Common myeloid progenitor, CD34-positive (primary cell): ENCODE measurements around the gene ADCYAP1R1. TPM values are rescaled to one million over a fixed set of nuclear protein-coding genes. Genes with fewer than 3 reads are reported as not detected.
A peak's percentile ranks its signal among the peaks of the same experiment; 100 is the strongest.

Experiments
- CTCF ChIA-PET: fragments of 350-600 bp; sonication (Branson Sonifier 250); formaldehyde crosslinking; loops from one replicate; lab custom pipeline; 2021; ENCODE audit warnings: antibody characterized with exemption; lab: Charles Lee
- POLR2A ChIA-PET: fragments of 350-600 bp; sonication (Branson Sonifier 250); formaldehyde crosslinking; loops from one replicate; lab custom pipeline; 2021; ENCODE audit warnings: antibody characterized with exemption; lab: Charles Lee
- DNase-seq, 3 donors: peaks; one replicate each; pipeline versions ENCODE4 v3.0.0 to v3.0.0-alpha.2; 2013
- H3K27ac ChIP-seq, 2 experiments: 1 replicate in 1 of 2; 2 replicates in 1 of 2; pipeline ENCODE4 v1.7.0; 2013; ENCODE audit warnings: inconsistent platforms in 2 of 2, low read length in 2 of 2, mild to moderate bottlenecking in 2 of 2, low read depth in 1 of 2, moderate library complexity in 1 of 2; ENCODE audit not compliant: severe bottlenecking in 2 of 2, insufficient read depth in 1 of 2, poor library complexity in 1 of 2
- H3K27me3 ChIP-seq, 5 experiments: replicated peaks in 2 of 5; 1 replicate in 3 of 5; 2 replicates in 2 of 5; pipeline versions ENCODE4 v1.6.1 to v1.7.0; 2013; ENCODE audit warnings: low read length in 4 of 5, mild to moderate bottlenecking in 2 of 5, moderate library complexity in 2 of 5, inconsistent platforms in 1 of 5; ENCODE audit not compliant: insufficient read depth in 5 of 5, control insufficient read depth in 4 of 5
- H3K36me3 ChIP-seq, 4 experiments: 1 replicate in 2 of 4; 2 replicates in 2 of 4; pipeline versions ENCODE4 v1.6.1 to v1.7.0; 2013; ENCODE audit warnings: low read length in 3 of 4, control low read depth in 1 of 4, mild to moderate bottlenecking in 1 of 4; ENCODE audit not compliant: control insufficient read depth in 4 of 4, insufficient read depth in 4 of 4
- H3K4me1 ChIP-seq, 4 experiments: 1 replicate in 3 of 4; 2 replicates in 1 of 4; pipeline versions ENCODE4 v1.6.1 to v1.7.1; 2013; ENCODE audit warnings: low read length in 3 of 4, mild to moderate bottlenecking in 3 of 4, control low read depth in 1 of 4, inconsistent platforms in 1 of 4, moderate library complexity in 1 of 4; ENCODE audit not compliant: control insufficient read depth in 4 of 4, insufficient read depth in 4 of 4; ENCODE audit errors: control extremely low read depth in 1 of 4
- H3K4me3 ChIP-seq, 7 experiments: 1 replicate in 4 of 7; 2 replicates in 3 of 7; pipeline versions ENCODE4 v1.5.1 to v1.7.0; 2013; ENCODE audit warnings: mild to moderate bottlenecking in 7 of 7, low read length in 6 of 7, moderate library complexity in 6 of 7, inconsistent platforms in 2 of 7, low read depth in 2 of 7, control low read depth in 1 of 7; ENCODE audit not compliant: insufficient read depth in 4 of 7, control insufficient read depth in 1 of 7; ENCODE audit errors: extremely low read depth in 1 of 7
- H3K9me3 ChIP-seq, 5 experiments: 1 replicate in 4 of 5; 2 replicates in 1 of 5; pipeline versions ENCODE4 v1.6.1 to v1.7.1; 2013; ENCODE audit warnings: low read length in 4 of 5, mild to moderate bottlenecking in 2 of 5, inconsistent platforms in 1 of 5, low read depth in 1 of 5, moderate library complexity in 1 of 5; ENCODE audit not compliant: control insufficient read depth in 4 of 5, insufficient read depth in 2 of 5; ENCODE audit errors: control extremely low read depth in 1 of 5
- WGBS: methylation state at CpG from one replicate; pipeline ENCODE4 v1.1.5; 2013; ENCODE audit not compliant: insufficient coverage; 5-methylcytosine and 5-hydroxymethylcytosine counted together
- polyA plus RNA-seq: library from polyadenylated mRNA; unstranded; fragments of 120-200 nt; gene quantifications from one replicate; pipeline ENCODE4 v1.2.1, GENCODE V29; 2013

ADCYAP1R1 gene
- polyA plus RNA-seq = not detected

DNA sequence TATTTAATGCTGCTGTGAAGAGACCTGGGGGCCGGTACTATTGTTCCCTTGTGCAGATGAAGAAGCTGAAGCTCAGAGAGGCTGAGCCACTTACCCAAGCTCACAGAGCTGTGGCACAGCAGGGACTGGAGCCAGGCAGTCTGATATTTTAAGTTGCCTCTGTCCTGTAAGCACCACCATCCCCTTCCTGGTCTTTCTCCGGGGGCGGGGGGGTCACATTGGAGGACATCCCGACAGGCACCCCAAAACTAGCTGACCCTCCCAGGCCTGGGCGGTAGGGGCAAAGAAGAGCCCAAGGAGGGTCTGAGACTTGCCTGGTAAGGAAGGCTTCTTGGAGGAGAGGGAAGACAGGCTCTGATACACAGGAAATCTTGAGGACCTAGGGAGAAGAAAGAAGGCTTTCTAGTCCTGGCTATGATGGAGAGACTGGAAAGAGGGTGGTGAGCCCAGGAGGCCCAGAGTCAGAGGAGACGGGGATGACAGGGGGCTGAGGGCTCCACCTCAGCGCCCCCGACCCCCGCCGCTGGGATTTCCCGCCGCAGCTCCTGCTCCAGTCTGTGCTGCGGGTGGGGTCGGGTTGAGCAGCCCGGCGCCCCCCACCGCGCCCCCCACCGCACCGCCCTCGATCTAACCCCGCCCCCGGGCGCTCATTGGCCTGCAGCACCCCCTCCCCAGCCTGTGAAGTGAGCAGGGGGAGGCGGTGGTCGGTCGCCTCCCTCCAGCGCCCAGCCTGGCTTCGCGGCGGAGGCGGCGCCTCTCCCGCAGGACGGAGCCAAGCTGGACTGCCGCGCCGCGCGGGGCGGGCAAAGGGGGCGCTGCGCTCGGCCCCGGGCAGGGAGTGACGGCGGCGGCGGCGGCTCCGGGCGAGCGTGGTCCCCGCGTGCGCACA lies at the start of gene ADCYAP1R1:
Gene ADCYAP1R1, plus strand, starts transcription at position 711 of the 889 bp plus-strand sequence. CDS start 10,957 bp downstream, outside the sequence.
- peak within 1 kb of the TSS in 4 of 7 experiments; percentile 1 to 46 (median 34) for H3K4me3 ChIP-seq
- no peaks in the 10 kb centered on the region for H3K36me3 ChIP-seq
- H3K9me3 ChIP-seq = no peaks in the 10 kb centered on the region
- H3K27me3 ChIP-seq = peaks cover 0 to 81% (median 48%) of the 10 kb centered on the region in 5 experiments
- DNase-seq = peak in 1 of 3 donors; percentile 5
- 7% methylated on average over 25 of the region's 56 CpGs for WGBS
- CTCF ChIA-PET = no interaction called here
- H3K27ac ChIP-seq = no peak within 1 kb of the TSS
- POLR2A ChIA-PET = no interaction called here
- H3K4me1 ChIP-seq = peaks cover 0 to 9% (median 4%) of the 10 kb centered on the region in 4 experiments

DNA sequence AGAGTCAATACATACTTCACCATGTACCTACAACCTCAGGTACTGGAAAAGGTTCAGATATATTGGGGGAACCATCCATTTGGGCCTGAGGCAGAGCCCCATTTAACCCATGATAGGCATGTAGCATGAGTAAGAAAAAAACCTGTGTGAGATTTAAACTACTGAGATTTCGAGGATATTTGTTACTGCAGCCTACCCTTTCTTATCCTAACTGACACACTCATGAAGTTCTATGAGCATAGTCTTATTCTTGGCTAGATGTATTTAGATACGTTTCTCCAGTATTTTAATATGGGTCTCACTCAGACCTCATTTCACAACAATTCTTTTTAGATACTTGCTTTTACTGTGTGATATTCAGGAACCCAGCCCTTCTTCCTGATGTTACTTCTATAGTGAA lies 49.0 kb upstream of the ADCYAP1R1 start:
- no CpG with 5 or more reads among the region's 2 CpGs for WGBS

DNA sequence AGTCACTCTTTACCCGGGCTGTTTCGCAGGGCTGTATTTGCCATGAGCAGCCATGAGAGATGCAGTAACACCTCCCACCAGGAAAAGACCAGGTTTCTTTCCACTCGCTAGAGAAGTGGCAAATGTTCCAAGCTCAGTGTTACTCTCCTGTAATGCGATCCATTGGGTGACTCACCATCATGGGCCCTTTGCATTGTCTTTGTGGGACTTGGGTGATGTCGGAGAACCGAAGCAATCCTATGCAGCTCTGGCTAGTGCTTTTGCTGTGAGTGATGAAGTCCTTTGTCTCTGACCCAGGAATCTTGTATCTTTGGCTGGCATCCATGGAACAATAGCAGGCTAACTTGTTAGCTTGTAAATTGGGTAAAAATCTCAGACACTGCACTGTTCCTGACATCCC lies 48.4 kb upstream of the ADCYAP1R1 start:
- Histone ChIP-seq H3K4me3 (no peak overlapping the region), H3K4me1 (peaks cover 0 to 6% (median 3%) of the 10 kb centered on the region in 4 experiments), H3K9me3 (peaks cover 0 to 2% (median 0%) of the 10 kb centered on the region in 5 experiments), H3K36me3 (no peaks in the 10 kb centered on the region), H3K27me3 (peaks cover 0 to 6% (median 4%) of the 10 kb centered on the region in 5 experiments), H3K27ac (no peak overlapping the region)
- ChIA-PET CTCF (interaction anchor here (0.6 kb wide), 1 partner anchor 20 kb away, joined by 3 read pairs; no protein-coding TSS in a partner anchor), POLR2A (no interaction called here)
- no peak for DNase-seq
- WGBS = 100% methylated on average over 6 of the region's 6 CpGs

More for the DNA sequence above, 49.0 kb upstream of the ADCYAP1R1 start:
- peaks cover 0 to 6% (median 0%) of the 10 kb centered on the region in 5 experiments for H3K27me3 ChIP-seq
- CTCF ChIA-PET = interaction anchor here (0.7 kb wide), 1 partner anchor 13 kb away, joined by 3 read pairs; no protein-coding TSS in a partner anchor
- H3K4me1 ChIP-seq = peaks cover 0 to 6% (median 3%) of the 10 kb centered on the region in 4 experiments
- H3K36me3 ChIP-seq = no peaks in the 10 kb centered on the region
- no peak for DNase-seq
- no peak overlapping the region for H3K4me3 ChIP-seq
- H3K9me3 ChIP-seq = peaks cover 0 to 2% (median 0%) of the 10 kb centered on the region in 5 experiments
- H3K27ac ChIP-seq = no peak overlapping the region
- POLR2A ChIA-PET = no interaction called here

DNA sequence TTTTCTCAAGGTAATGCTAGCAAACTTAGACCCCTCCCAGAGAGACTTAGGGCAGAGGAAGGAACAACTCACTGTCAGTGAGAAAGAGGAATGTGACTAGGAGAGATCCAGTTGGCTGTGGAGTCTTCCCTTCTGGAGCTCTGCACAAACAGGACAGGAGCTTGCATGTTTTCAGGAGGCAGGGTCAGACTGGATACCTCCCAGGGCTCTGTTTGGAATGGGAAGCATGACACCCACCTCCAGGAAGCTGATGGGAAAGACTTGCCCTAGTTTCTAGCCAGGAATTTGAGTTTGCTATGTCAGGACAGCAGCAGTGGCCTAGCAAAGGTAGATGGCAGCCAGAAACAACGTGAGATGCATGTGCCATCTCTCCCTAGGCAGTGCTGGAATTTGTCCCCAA lies 47.7 kb upstream of the ADCYAP1R1 start:
- DNase-seq = no peak
- no CpG with 5 or more reads among the region's 1 CpG for WGBS
- no peaks in the 10 kb centered on the region for H3K36me3 ChIP-seq
- CTCF ChIA-PET = interaction anchor here (0.6 kb wide), 1 partner anchor 21 kb away, joined by 3 read pairs; no protein-coding TSS in a partner anchor
- H3K27me3 ChIP-seq = peaks cover 0 to 8% (median 4%) of the 10 kb centered on the region in 5 experiments
- POLR2A ChIA-PET = no interaction called here
- H3K4me1 ChIP-seq = peaks cover 0 to 6% (median 3%) of the 10 kb centered on the region in 4 experiments
- H3K27ac ChIP-seq = no peak overlapping the region
- peaks cover 0 to 2% (median 0%) of the 10 kb centered on the region in 5 experiments for H3K9me3 ChIP-seq
- no peak overlapping the region for H3K4me3 ChIP-seq

DNA sequence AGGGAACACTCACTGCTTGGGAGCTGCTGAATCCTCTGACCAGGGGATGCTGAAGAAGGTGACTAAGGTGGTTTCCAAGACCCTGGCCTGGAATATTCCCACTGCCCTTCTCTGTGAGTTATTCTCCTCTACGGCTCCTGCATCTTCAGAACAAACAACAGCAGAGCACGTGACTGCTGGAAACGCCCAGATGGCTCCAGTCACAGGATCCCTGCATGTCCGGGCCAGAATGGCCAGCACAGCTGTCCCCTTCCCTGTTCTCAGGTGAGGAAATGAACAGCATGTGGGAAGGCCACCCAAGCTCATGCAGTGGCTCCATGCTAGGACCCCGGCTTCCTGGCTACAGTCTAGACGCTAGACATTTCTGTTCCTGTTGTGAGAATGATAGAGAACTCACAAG lies 45.3 kb upstream of the ADCYAP1R1 start:
- H3K9me3 ChIP-seq = peaks cover 0 to 2% (median 0%) of the 10 kb centered on the region in 5 experiments
- H3K27me3 ChIP-seq = peaks cover 0 to 9% (median 4%) of the 10 kb centered on the region in 5 experiments
- H3K27ac ChIP-seq = no peak overlapping the region
- no peak for DNase-seq
- ChIA-PET POLR2A (no interaction called here), CTCF (no interaction called here)
- H3K4me1 ChIP-seq = no peaks in the 10 kb centered on the region
- 94% methylated on average over 5 of the region's 6 CpGs for WGBS
- no peaks in the 10 kb centered on the region for H3K36me3 ChIP-seq
- H3K4me3 ChIP-seq = no peak overlapping the region

DNA sequence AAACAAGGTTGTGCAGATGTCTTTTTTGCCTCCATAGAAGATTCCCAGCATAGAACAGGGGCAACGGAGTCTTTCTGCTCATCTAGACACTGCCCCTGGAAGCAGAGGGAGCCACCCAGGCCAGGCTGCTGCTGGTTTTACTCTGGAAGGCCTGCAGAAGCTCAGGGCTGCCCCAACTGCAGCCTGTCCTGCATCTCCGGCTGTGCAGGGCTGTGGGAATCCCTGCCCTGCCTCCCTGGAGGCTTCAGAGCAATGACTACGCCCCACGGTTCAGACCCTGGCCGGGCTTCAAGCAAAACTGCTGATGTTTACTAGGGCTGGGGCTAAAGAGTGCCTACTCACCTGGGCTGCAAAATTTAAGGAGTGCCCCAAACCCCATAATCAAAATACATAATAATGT lies 44.5 kb upstream of the ADCYAP1R1 start:
- Histone ChIP-seq H3K27ac (no peak overlapping the region), H3K4me3 (no peak overlapping the region), H3K36me3 (no peaks in the 10 kb centered on the region), H3K9me3 (peaks cover 0 to 2% (median 0%) of the 10 kb centered on the region in 5 experiments), H3K27me3 (peaks cover 0 to 9% (median 4%) of the 10 kb centered on the region in 5 experiments), H3K4me1 (no peaks in the 10 kb centered on the region)
- no peak for DNase-seq
- POLR2A ChIA-PET = no interaction called here
- CTCF ChIA-PET = no interaction called here
- WGBS = 92% methylated on average over 5 of the region's 5 CpGs

DNA sequence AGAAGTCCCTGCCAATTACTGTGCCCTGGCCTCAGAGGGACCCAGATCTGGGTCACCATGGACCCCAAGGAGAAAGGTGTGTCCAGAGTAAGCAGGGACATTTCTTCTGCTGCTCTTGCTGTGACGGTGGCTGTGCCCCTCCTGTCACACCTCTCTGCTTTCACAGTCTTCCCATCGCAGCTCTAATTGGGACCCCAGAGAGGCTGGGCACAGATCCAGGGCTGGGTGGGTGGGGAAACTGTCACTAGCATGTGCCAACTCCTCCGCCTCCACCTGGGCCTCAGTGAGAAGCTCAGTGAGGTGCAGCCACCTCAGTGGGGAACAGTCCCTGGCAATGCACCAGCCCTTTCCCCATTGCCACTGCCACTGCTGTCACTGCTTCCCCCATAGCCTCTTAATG lies 37.3 kb upstream of the ADCYAP1R1 start:
- POLR2A ChIA-PET = no interaction called here
- Histone ChIP-seq H3K27me3 (no peaks in the 10 kb centered on the region), H3K27ac (no peak overlapping the region), H3K4me3 (no peak overlapping the region), H3K4me1 (peaks cover 0 to 15% (median 4%) of the 10 kb centered on the region in 4 experiments), H3K36me3 (no peaks in the 10 kb centered on the region), H3K9me3 (no peaks in the 10 kb centered on the region)
- DNase-seq = no peak
- WGBS = 100% methylated on average over 1 of the region's 3 CpGs
- CTCF ChIA-PET = no interaction called here
